Fibroblast of villous mesenchyme (primary cell): ENCODE results near the gene AFF3. TPM values are rescaled to one million over a fixed set of nuclear protein-coding genes. Genes with fewer than 3 reads are reported as not detected.
"Not testable (repeated sequence)": the region's sequence is repeated elsewhere in the genome, so short reads cannot be mapped to it uniquely, and the experiment has no call there.

ENCODE experiments used
- DNase-seq: peaks from one replicate; pipeline ENCODE4 v3.0.0-alpha.2; 2010; ENCODE audit warnings: low read depth
- H3K4me3 ChIP-seq: 2 replicates; pipeline ENCODE4 v1.5.1; 2011; ENCODE audit warnings: low read depth, mild to moderate bottlenecking, low read length
- CTCF ChIP-seq: IDR thresholded peaks from 2 replicates; pipeline ENCODE4 v1.5.1; 2012; ENCODE audit warnings: low read depth, mild to moderate bottlenecking, low read length; ENCODE audit not compliant: insufficient read depth
- total RNA-seq: library from RNA; depleted of rRNA; stranded (reverse); fragments of >200 nt; gene quantifications from 2 replicates; pipeline ENCODE4 v1.2.3, GENCODE V29; 2012

The AFF3 gene
- total RNA-seq, 1 donor: 19.4 TPM

- no peak overlapping the region for H3K4me3 ChIP-seq
- TF ChIP-seq CTCF: no peak
- no peak for DNase-seq
These were observed 366.0 kb downstream of the AFF3 start for GRCh38 chr2:99776206-99776905.

GRCh38 chr2:99775585-99775984 lies 366.8 kb downstream of the AFF3 start:
- TF ChIP-seq CTCF: no peak
- DNase-seq: peak; percentile 8
- no peak overlapping the region for H3K4me3 ChIP-seq

GRCh38 chr2:99773642-99774041 lies 368.7 kb downstream of the AFF3 start:
- not testable (repeated sequence) for DNase-seq, H3K4me3 ChIP-seq

GRCh38 chr2:99772591-99773331 lies 369.6 kb downstream of the AFF3 start:
- H3K4me3 ChIP-seq: no peak overlapping the region
- no peak for DNase-seq
- TF ChIP-seq CTCF: no peak

- no peak for TF ChIP-seq CTCF
- DNase-seq: no peak
- no peak overlapping the region for H3K4me3 ChIP-seq
These were observed 370.6 kb downstream of the AFF3 start for GRCh38 chr2:99771681-99772333.

GRCh38 chr2:99770876-99771275 lies 371.5 kb downstream of the AFF3 start:
- no peak overlapping the region for H3K4me3 ChIP-seq
- no peak for DNase-seq
- no peak for TF ChIP-seq CTCF

- no peak for TF ChIP-seq CTCF
- no peak overlapping the region for H3K4me3 ChIP-seq
- DNase-seq: no peak
These were observed 376.6 kb downstream of the AFF3 start for GRCh38 chr2:99765731-99766318.
